Fibroblast of mammary gland (primary cell): ENCODE data around the gene OR2A25.

Experiments used
- DNase-seq: peaks from one replicate; pipeline ENCODE4 v3.0.0-alpha.2; 2010; ENCODE audit warnings: low read depth
- H3K4me3 ChIP-seq: 2 replicates; pipeline ENCODE4 v1.5.1; 2011; ENCODE audit warnings: low read depth, mild to moderate bottlenecking, low read length, moderate library complexity; ENCODE audit not compliant: control insufficient read depth
- TF ChIP-seq, protein P1 (sequence below): conservative IDR thresholded peaks from 2 replicates; pipeline ENCODE4 v1.5.1; 2011; ENCODE audit warnings: low read depth, low read length, inconsistent platforms; ENCODE audit not compliant: control insufficient read depth, insufficient read depth

OR2A25 gene

GRCh38 chr7:144090667-144091066 lies 21.1 kb downstream of the OR2A25 start:
- TF ChIP-seq, protein P1, sequence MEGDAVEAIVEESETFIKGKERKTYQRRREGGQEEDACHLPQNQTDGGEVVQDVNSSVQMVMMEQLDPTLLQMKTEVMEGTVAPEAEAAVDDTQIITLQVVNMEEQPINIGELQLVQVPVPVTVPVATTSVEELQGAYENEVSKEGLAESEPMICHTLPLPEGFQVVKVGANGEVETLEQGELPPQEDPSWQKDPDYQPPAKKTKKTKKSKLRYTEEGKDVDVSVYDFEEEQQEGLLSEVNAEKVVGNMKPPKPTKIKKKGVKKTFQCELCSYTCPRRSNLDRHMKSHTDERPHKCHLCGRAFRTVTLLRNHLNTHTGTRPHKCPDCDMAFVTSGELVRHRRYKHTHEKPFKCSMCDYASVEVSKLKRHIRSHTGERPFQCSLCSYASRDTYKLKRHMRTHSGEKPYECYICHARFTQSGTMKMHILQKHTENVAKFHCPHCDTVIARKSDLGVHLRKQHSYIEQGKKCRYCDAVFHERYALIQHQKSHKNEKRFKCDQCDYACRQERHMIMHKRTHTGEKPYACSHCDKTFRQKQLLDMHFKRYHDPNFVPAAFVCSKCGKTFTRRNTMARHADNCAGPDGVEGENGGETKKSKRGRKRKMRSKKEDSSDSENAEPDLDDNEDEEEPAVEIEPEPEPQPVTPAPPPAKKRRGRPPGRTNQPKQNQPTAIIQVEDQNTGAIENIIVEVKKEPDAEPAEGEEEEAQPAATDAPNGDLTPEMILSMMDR, result no peak
- no peak for DNase-seq

DNA sequence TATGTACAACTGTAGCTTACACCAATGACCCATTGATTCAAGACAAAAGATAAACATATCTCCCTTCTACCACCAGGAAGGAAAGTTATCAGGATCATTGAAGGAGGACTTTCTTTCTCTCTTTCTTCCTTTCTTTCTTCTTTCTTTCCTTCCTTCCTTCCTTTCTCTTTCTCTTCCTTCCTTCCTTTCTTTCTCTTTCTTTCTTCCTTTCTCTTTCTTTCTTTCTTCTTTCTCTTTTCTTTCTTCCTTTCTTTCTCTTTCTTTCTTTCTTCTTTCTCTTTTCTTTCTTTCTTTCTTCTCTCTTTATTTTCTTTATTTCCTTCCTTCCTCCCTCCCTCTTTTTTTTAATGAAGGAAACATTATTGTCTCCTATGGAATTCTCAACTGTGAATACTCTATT lies 29.2 kb downstream of the OR2A25 start:
- no peak overlapping the region for H3K4me3 ChIP-seq
- TF ChIP-seq, protein P1, result no peak
- DNase-seq, result no peak

More at GRCh38 chr7:144090667-144091066, 21.1 kb downstream of the OR2A25 start:
- no peak overlapping the region for H3K4me3 ChIP-seq

DNA sequence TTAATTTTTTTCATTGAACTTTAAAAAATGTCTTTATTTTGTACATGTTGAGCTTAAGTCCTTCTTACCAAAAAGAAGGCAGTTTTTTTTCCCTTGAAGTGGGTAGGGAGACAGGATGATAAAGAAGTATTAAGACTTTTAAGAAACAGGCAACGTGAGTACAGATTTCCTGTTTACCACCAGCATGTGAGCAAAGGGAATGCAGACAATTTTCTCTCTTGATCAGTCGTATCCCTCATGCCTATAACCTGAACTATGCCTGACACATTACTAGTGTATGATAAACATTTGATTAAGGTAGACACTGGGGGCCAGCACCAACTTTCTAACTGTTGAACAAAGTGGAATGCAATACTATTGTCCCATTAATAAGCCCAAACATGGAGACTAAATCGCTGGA lies 31.0 kb downstream of the OR2A25 start:
- no peak for DNase-seq
- TF ChIP-seq, protein P1, result no peak

GRCh38 chr7:144102041-144102440 lies 32.4 kb downstream of the OR2A25 start:
- no peak overlapping the region for H3K4me3 ChIP-seq
- no peak for DNase-seq
- TF ChIP-seq, protein P1, result no peak

More for the DNA sequence above, 31.0 kb downstream of the OR2A25 start:
- no peak overlapping the region for H3K4me3 ChIP-seq

DNA sequence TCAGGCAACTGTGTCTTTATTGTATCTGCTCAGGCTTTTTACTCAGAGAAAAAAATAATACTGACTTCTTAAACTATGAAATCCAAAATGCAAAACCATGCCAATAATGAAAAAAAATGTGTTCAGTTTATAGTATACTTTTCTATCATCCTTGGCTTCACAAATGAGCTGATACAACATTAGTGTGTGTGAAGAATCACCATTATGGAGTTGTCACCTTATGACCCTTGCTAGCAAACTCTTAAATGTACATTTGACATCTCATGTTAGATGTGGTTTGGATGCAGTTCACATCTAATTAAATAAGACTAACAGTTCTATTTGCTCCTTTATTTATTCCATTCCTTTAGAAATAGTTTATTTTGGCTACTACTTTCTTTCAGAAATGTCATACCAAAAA lies 35.6 kb downstream of the OR2A25 start:
- TF ChIP-seq, protein P1, result no peak
- H3K4me3 ChIP-seq, result no peak overlapping the region
- no peak for DNase-seq

- no peak within 1 kb of the TSS for H3K4me3 ChIP-seq
- TF ChIP-seq, protein P1, result no peak
- no peak for DNase-seq
These were observed 39.7 kb downstream of the OR2A25 start, which contains the start of gene OR2A2 for GRCh38 chr7:144109283-144109682. Gene OR2A2, plus strand, starts transcription at chr7:144109583. Its CDS starts 0 bp downstream, at chr7:144109583.

- no peak for DNase-seq
- TF ChIP-seq, protein P1, result no peak
- H3K4me3 ChIP-seq, result no peak overlapping the region
These were observed 40.7 kb downstream of the OR2A25 start for GRCh38 chr7:144110272-144110671.
